GM15510 (cell line): ENCODE results near the gene PDE10A.

Experiments
- POLR2A ChIP-seq: IDR thresholded peaks from 3 replicates; pipeline ENCODE4 v1.6.1; 2011; ENCODE audit warnings: borderline replicate concordance; ENCODE audit not compliant: insufficient read length; ENCODE audit errors: extremely low read depth

The PDE10A gene

DNA sequence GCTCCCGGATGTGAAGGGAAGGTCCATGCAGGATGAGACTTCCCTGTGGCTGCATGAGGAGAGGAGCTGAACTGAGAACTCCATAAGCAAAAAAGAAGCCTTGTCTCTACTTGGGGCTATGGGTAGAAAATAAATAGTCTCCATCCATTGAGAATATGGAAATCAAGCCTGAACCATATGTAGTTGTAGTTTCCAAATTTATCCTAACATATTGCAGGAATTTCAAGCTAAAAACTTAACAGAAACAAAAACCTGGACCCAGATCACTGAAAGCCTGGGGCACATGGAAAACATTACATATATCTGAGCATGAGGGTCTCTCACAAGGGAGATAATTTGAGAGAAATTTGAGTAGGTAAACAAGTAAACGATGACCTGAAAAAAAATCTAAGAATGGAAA is 258.7 kb downstream of the PDE10A start:
- TF ChIP-seq POLR2A = no peak

DNA sequence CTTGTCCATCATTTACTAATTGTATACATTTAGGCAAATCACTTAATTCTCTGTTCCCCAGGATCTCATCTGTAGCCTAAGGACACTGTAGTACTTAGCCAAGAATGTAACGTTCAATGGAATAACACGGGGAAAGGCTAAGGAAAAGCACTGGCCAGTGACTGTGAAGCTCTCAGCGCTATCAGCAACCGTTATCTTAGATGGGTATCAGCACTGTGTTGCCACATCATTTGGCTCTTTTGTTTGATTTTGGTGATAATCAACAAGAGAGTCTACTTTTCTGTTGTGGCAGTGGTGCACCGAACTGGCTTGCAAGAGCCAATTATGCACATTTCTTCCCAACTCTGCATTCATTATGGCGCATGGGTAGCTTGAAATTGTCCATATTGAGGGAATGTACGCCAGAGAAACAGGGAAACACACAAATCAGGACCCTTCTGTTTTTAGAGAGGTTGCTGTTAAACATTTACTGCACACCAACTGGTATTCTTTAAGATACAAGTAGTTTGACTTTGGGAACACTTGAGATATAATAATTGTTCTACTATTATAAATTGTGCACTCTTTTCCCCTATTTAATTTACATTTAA is 259.9 kb downstream of the PDE10A start:
- no peak for TF ChIP-seq POLR2A

DNA sequence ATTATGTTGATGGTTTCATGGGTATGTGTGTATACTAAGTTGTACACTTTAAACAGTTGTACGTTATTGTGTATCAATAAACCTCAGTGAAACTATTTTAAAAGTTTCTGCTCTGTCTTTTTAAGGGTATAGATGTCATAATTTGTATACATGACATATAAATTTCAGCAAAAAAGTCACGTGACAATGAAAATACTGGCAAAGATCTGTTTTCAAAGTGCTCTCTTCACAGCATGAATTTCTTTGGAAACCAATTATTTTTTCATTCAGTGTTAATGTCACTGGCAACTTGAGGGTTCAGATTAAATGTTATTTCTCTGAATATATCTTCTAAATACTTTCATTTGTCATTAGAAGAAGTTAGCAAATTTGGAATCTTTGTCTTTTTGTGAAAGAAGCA is 261.9 kb downstream of the PDE10A start:
- TF ChIP-seq POLR2A = no peak

DNA sequence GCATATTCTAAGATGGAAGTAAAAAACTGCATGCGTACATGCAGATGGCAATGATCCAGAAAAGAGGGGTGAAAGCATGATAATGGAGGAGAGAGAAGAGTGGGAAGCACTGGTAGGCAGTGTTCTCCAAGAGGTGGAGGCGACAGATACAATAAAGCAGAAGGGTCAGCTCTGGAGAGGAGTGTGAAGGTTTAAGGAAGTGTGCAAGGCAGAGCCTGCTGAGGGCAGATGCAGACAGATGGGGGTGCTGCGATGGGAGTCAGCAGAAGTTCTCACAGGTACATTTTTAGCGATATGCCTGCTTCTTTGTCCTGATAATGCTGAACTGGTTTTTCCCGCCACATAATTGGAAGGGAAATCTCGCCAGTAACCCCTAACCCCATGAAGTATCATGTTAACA is 272.6 kb downstream of the PDE10A start:
- TF ChIP-seq POLR2A = no peak

DNA sequence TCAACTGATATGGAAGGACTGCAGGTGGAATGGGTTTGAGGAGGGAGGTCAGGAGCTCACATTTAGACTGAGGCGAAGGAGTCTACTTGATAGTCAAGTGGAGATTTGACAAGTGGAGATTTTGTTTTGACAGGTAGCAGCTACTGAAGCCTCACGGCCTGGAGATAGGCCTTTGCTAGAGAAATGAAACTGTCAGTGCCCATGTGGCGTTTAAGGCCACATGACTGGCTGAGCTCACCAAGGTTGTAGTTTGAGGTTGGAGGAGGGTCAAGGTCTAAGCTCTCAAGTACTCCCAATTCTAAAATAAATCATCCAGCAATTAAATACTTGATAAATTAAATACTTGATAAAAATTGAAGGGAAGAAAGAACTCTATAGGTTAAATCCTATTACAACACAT is 273.5 kb downstream of the PDE10A start:
- no peak for TF ChIP-seq POLR2A

DNA sequence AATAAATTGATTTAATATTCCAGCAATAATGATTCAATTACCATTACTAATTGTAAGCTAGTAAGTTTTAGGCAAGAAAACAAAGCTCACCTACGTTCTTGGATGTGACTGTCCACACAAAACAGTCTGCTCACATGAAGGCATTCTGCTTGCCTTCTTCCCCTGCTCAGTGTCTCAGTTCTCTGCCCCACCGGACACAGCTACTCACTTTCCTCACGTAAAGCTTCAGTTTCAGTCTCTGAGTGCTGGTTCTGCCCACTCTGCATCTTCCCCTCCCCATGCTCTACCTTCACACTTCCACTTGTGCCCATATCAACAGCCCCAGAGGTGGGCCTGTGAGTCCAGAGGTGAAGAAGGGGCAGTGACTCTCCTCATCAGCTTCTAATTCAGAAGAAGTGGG is 279.7 kb downstream of the PDE10A start:
- TF ChIP-seq POLR2A = no peak

DNA sequence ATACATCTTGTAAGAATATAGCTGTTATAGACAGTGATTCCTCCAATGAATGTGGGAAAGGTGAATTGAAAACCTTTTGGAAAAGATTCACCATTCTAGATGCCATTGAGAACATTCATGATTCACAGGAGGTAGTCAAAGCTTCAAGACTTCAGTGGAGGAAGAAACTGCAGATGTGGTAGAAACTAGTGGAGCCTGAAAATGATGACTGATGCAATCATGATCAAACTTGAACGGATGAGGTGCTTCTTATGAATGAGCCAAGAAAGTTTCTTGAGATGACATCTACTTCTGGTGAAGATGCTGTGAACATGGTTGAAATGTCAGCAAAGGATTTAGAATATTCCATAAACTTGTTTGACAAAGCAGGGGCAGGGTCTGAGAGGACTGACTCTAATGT is 286.9 kb downstream of the PDE10A start:
- no peak for TF ChIP-seq POLR2A

DNA sequence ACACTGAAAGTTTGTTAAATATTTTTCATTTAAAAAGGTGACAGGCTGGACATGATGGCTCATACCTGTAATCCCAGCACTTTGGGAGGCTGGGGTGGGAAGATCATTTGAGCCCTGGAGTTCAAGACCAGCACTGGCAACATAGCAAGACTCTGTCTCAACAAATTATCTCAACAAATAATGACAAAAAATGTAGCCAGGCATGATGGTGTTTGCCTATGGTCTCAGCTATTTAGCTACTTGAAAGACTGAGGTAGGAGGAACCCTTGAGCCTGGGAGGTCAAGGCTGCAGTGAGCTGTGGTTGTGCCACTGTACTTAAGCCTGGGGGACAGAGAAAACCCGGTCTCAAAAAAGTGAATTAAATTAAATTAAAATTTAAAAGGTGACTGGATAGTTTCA is 297.7 kb downstream of the PDE10A start:
- TF ChIP-seq POLR2A = no peak

DNA sequence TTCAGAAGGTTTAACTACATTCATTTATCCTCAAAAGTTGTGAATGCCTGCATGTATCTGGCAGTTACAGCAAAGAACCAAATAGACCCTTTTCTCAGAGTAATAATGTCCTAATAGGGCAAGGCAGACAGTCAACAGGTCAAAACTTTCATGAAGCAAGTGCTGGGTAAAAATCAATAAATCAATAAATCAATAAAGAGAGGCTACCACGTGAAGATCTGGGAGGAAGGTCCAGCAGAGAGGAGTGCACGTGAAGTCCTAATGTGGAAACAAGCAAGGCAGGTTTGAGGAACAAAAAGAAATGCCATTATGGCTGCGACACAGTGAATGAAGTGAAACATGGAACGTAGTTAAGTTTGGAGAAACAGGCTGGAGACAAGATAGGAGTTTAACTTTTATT is 317.3 kb downstream of the PDE10A start:
- no peak for TF ChIP-seq POLR2A

DNA sequence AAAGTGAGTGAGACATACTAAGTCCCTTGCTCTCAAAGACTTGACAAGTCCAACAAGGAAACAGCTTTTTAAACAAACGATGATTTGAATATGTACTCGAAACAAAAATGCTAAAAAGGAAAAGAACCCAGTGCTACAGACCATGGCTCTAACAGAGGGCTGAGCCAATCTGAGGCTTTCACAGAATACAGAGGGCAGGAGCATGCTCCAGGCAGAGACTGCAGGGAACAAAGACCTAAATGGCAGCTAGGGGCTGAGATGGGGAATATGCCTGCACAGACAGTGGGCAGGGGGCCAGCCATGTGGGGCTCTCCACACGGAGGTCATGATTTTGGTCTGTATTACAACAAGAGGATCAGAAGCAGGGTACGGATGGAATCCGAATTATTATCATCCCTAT is 322.5 kb downstream of the PDE10A start:
- TF ChIP-seq POLR2A = no peak

DNA sequence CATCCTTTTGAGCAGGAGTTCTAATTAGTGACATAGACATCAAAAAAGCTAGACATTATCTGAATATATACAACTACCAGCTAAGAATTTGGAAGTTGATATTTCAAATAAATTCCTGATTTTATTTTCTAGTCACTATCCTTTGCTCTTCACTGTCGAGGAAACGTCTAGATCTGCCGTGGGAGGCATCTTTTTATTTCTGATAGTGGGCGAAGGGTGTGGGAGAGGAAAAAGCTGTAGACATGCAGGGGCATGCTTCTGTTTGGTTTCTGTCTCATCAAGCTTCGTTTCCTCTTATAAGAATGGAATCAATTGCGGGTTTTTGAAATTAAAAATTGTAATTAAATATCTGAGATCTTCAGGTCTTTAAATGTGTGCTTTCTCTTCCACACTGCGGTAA is 337.4 kb downstream of the PDE10A start:
- no peak for TF ChIP-seq POLR2A

DNA sequence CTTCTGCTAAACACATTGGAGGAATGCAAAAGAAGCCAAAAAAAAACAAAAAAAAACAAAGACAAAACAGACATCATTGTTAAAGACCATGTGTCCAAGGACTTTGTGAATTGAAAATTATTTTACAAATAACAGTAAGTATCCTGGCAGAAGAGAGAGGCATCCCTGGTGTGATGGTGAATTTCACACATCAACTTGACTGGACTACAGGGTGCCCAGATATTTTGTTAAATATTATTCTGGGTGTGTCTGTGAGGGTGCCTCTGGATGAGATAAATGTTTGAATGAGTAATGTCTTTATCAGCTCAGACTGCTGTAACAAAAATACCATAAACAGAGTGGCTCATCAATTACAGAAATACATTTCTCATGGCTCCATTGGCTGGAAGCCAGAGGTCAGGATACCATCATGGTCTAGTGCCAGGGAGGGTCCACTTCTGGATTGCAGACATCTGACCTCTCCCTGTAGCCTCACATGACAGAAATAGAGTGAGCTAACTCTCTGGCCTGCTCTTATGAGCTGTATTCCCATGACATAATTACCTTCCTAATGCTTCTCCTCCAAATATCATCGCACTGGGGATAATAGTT is 341.4 kb downstream of the PDE10A start:
- no peak for TF ChIP-seq POLR2A

DNA sequence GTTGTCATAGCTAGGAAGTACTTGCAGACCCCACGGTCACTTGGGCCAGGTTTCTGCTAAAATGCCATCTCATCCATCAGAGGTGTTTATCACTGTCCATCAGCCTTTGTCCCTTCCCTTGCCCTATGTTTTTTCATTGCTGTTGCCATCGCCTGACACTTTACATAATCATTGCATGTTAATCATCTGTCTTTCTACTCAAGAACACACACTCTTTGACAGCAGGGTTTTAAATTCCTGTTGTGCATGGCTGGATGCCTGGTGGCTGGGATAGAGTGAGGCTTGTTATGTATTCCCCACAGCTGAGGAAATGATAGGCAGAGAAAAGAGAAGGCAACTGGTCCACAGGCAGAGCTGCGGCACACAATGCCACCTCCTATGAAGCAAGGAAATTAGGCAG is 341.9 kb downstream of the PDE10A start:
- no peak for TF ChIP-seq POLR2A

DNA sequence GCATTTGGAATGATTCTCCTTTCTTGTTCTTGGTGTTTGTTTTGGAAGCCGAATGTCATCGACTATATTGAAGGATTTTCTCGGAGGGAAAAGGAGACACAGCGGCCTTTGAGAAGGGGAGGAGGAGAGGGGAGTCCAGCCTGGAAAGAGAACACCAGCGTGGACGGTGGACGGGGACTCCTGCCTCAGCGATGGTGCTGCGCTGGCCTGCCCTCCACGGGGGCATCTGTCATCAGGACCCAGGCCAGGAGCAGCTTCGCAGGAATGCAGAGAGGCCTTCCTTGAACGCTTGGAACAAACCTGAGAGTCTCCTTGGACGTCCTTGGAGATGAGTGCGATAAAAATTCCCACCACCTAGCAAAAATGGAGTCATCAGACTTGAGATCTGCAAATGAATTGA is 345.3 kb downstream of the PDE10A start:
- no peak for TF ChIP-seq POLR2A

DNA sequence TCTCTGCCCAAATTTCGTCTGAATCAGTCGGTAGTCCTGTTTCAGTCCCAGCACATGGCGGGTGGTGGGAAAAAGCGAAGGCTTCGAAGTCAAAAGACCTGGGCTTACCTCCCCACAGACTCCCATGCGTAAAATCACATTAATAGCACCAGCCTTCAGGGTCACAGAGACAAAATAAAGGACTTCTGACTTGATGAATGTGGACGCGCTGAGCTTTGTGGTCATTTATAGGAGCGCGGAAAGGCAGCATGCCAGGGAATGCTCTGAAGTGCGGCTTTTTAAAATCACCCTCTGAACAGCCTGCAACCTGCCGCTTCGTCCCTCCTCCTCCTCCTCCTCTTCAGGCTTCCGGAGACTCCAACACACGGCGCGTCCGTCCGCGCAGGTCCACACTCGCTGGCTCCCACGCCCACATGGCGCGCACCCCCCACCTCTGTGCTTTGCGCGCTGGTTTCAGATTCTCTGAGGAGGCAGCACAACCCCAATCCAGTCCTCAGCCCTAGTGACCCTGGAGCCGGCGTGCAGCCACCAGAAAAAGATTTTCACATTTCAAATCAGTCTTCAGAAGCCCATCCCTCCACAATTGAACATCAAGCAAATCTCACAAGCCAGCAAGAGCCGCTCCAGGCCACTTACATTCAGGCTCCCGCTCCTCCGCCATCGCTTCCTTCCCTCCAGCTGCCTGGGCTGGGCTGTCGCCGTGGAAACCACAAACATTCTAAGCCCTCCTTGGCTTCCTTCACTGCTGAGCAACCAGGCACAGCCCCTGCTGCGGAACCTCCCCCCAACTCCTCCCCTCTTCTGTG is 353.9 kb downstream of the PDE10A start, which contains the start of gene C6orf118:
Gene C6orf118, minus strand, starts transcription at position 680 of the 806 bp plus-strand sequence. Its CDS starts 19 bp downstream, at position 661.
- no peak for TF ChIP-seq POLR2A

DNA sequence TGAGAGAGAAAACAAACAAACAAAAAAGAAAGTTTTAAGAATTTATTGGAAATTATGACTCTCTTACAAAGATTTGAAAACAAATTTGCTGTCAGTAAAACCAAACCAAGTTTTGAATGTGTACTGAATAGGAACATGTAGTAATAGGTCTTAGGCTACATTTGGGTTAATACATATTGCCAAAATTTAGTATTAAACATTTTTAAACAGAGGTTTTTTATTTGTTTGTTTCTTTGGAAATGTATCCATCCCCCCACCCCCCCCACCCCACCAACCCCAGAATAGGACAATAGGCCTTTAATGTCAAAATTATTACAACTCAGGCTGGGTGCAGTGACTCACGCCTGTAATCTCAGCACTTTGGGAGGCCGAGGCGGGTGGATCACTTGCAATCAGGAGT is 356.1 kb downstream of the PDE10A start:
- no peak for TF ChIP-seq POLR2A
